Mesendoderm (in vitro differentiated cells): ENCODE measurements around the gene TWF2.

Source experiments
- DNase-seq: peaks from one replicate; pipeline ENCODE4 v3.0.0; 2013
- H2AK5ac ChIP-seq: 2 replicates; pipeline ENCODE4 v1.6.1; 2013; ENCODE audit warnings: low read length, inconsistent platforms
- H2BK120ac ChIP-seq: 2 replicates; pipeline ENCODE4 v1.6.1; 2013; ENCODE audit warnings: low read depth, mild to moderate bottlenecking, low read length, moderate library complexity, mixed read lengths
- H2BK15ac ChIP-seq: replicated peaks from 2 replicates; pipeline ENCODE4 v1.6.1; 2013; ENCODE audit warnings: low read depth, mild to moderate bottlenecking, moderate library complexity
- H2BK5ac ChIP-seq: 2 replicates; pipeline ENCODE4 v1.6.1; 2013; ENCODE audit warnings: low read length, inconsistent platforms
- H3K18ac ChIP-seq: 2 replicates; pipeline ENCODE4 v1.6.1; 2013; ENCODE audit warnings: mild to moderate bottlenecking, low read length, mixed read lengths
- H3K23ac ChIP-seq: one replicate; pipeline ENCODE4 v1.6.1; 2013; ENCODE audit warnings: low read length
- H3K27ac ChIP-seq: 2 replicates; pipeline ENCODE4 v1.5.1; 2013; ENCODE audit warnings: low read depth, mild to moderate bottlenecking, inconsistent platforms, low read length, moderate library complexity
- H3K27me3 ChIP-seq: 2 replicates; pipeline ENCODE4 v1.6.1; 2013; ENCODE audit warnings: low read length, control low read depth, mild to moderate bottlenecking, inconsistent platforms; ENCODE audit not compliant: insufficient read depth, poor library complexity
- H3K36me3 ChIP-seq: 2 replicates; pipeline ENCODE4 v1.6.1; 2013; ENCODE audit warnings: low read length, inconsistent platforms; ENCODE audit not compliant: control insufficient read depth, insufficient read depth
- H3K4ac ChIP-seq: one replicate; pipeline ENCODE4 v1.6.1; 2013; ENCODE audit warnings: low read depth, mild to moderate bottlenecking, low read length, moderate library complexity
- H3K4me1 ChIP-seq: 2 replicates; pipeline ENCODE4 v1.6.1; 2013; ENCODE audit warnings: low read depth, low read length, inconsistent platforms; ENCODE audit not compliant: control insufficient read depth
- H3K4me2 ChIP-seq: 2 replicates; pipeline ENCODE4 v1.6.1; 2013; ENCODE audit warnings: low read length
- H3K4me3 ChIP-seq: 2 replicates; pipeline ENCODE4 v1.5.1; 2013; ENCODE audit warnings: mild to moderate bottlenecking, low read length
- H3K56ac ChIP-seq: one replicate; pipeline ENCODE4 v1.6.1; 2013; ENCODE audit warnings: low read length
- H3K79me1 ChIP-seq: 2 replicates; pipeline ENCODE4 v1.6.1; 2013; ENCODE audit warnings: low read length, inconsistent platforms
- H3K79me2 ChIP-seq: 2 replicates; pipeline ENCODE4 v1.6.1; 2013; ENCODE audit warnings: mild to moderate bottlenecking, low read length; ENCODE audit not compliant: control insufficient read depth, insufficient read depth
- H3K9ac ChIP-seq: 2 replicates; pipeline ENCODE4 v1.6.1; 2013; ENCODE audit warnings: low read length, inconsistent platforms
- H4K5ac ChIP-seq: one replicate; pipeline ENCODE4 v1.6.1; 2013; ENCODE audit warnings: low read length
- H4K8ac ChIP-seq: one replicate; pipeline ENCODE4 v1.6.1; 2013; ENCODE audit warnings: low read depth, mild to moderate bottlenecking, control low read depth, low read length, moderate library complexity
- WGBS: extraction: QIAGEN DNeasy Blood & Tissue Kit; methylation state at CpG from one replicate; pipeline ENCODE4 v1.1.7; 2013; ENCODE audit warnings: low lambda C conversion rate, missing lambda C conversion rate; ENCODE audit not compliant: insufficient coverage; ENCODE audit errors: extremely low coverage; 5-methylcytosine and 5-hydroxymethylcytosine counted together

Gene TWF2

DNA sequence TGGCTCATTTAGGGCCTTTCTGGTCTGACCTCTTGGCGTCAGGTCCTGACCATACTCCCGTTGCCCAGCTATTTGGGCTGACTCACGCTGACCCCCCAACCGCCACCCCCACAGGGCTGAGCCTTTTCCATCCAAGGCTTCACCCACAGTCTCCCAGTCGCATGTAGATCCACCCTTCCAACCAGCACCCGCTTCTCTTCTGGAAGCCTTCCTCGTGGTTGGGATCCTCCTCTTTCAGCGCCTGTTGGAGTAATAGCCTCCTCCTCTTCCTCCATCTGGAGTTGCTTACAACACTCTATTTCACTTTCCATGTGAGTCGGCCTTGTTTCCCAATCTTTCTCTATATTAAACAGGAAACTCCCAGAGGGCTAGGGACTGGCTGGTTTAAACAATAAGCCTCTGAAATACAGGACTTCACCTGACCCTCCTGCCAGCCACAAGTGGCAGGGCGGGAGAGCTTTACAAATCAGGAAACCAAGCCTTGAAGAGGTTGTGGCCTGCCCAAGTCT lies 43.1 kb downstream of the TWF2 start:
- peaks cover 7% of the 10 kb centered on the region for H3K79me1 ChIP-seq
- H3K36me3 ChIP-seq, result no peaks in the 10 kb centered on the region
- no peak overlapping the region for H4K8ac ChIP-seq
- no CpG with 5 or more reads among the region's 10 CpGs for WGBS
- H2BK5ac ChIP-seq, result no peak overlapping the region
- no peak overlapping the region for H3K23ac ChIP-seq
- no peak overlapping the region for H3K9ac ChIP-seq
- no peak for DNase-seq
- H2AK5ac ChIP-seq, result no peak overlapping the region
- no peak overlapping the region for H2BK15ac ChIP-seq
- no peaks in the 10 kb centered on the region for H3K4me1 ChIP-seq
- no peak overlapping the region for H3K4ac ChIP-seq
- H3K4me2 ChIP-seq, result no peak overlapping the region
- H3K4me3 ChIP-seq, result no peak overlapping the region
- no peak overlapping the region for H2BK120ac ChIP-seq
- peaks cover 3% of the 10 kb centered on the region for H3K79me2 ChIP-seq
- no peak overlapping the region for H3K27ac ChIP-seq
- no peaks in the 10 kb centered on the region for H3K27me3 ChIP-seq
- H4K5ac ChIP-seq, result no peak overlapping the region
- no peak overlapping the region for H3K56ac ChIP-seq
- H3K18ac ChIP-seq, result no peak overlapping the region

- no peak overlapping the region for H3K4me3 ChIP-seq
- H2BK15ac ChIP-seq, result no peak overlapping the region
- H2BK5ac ChIP-seq, result no peak overlapping the region
- no peak overlapping the region for H3K23ac ChIP-seq
- no peaks in the 10 kb centered on the region for H3K4me1 ChIP-seq
- H3K79me2 ChIP-seq, result peaks cover 3% of the 10 kb centered on the region
- H3K36me3 ChIP-seq, result no peaks in the 10 kb centered on the region
- H3K9ac ChIP-seq, result no peak overlapping the region
- no peak overlapping the region for H3K56ac ChIP-seq
- no peak overlapping the region for H3K4ac ChIP-seq
- no peak overlapping the region for H3K18ac ChIP-seq
- H2AK5ac ChIP-seq, result no peak overlapping the region
- H4K8ac ChIP-seq, result no peak overlapping the region
- no peak overlapping the region for H4K5ac ChIP-seq
- no peak overlapping the region for H2BK120ac ChIP-seq
- H3K4me2 ChIP-seq, result no peak overlapping the region
- no peak for DNase-seq
- no peaks in the 10 kb centered on the region for H3K27me3 ChIP-seq
- WGBS, result no CpG with 5 or more reads among the region's 3 CpGs
- peaks cover 7% of the 10 kb centered on the region for H3K79me1 ChIP-seq
- no peak overlapping the region for H3K27ac ChIP-seq
Observed at GRCh38 chr3:52195291-52195597, 43.7 kb downstream of the TWF2 start.

DNA sequence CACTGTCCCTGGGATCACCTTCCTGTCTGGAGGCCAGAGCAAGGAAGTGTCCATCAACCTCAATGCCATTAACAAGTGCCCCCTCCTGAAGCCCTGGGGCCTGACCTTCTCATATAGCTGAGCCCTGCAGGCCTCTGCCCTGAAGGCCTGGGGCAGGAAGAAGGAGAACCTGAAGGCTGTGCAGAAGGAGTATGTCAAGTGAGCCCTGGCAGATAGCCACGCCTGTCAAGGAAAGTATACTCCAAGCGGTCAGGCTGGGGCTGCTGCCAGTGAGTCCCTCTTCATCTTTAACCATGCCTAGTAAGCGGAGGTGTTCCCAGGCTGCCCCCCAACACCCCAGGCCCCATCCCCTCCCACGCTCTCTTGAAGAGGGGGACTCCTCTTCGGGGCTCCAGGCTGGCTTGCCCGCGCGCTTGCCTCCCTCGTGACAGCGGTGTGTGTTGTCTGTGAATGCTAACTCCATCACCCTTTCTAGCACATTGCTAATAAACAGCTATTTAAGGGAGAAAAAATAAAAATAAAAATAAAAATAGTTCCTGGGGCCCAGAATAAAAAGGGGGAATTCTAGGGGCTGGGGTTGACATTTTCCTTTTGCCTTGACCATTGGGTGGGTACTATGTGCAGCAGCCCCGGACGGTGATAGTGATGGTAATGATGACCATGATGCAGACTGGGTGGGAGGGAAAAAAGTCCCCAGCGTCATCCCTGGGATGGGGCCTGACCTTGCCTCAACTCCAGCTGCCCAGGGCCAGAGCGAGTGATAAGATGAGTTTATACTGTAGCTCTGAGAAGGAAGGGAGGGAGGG lies 44.3 kb downstream of the TWF2 start:
- Histone ChIP-seq H3K4me3 (no peak overlapping the region), H2BK120ac (no peak overlapping the region), H3K4me2 (no peak overlapping the region), H4K5ac (no peak overlapping the region), H3K79me2 (peaks cover 3% of the 10 kb centered on the region), H4K8ac (no peak overlapping the region), H2BK5ac (no peak overlapping the region), H2AK5ac (no peak overlapping the region), H3K4ac (no peak overlapping the region), H3K27me3 (no peaks in the 10 kb centered on the region), H3K56ac (no peak overlapping the region), H3K4me1 (no peaks in the 10 kb centered on the region), H3K27ac (no peak overlapping the region), H2BK15ac (no peak overlapping the region), H3K36me3 (no peaks in the 10 kb centered on the region), H3K79me1 (peaks cover 7% of the 10 kb centered on the region), H3K9ac (no peak overlapping the region), H3K23ac (no peak overlapping the region), H3K18ac (no peak overlapping the region)
- no peak for DNase-seq
- WGBS, result no CpG with 5 or more reads among the region's 14 CpGs

GRCh38 chr3:52193065-52193464 lies 45.9 kb downstream of the TWF2 start:
- H3K79me2 ChIP-seq, result no peaks in the 10 kb centered on the region
- H3K36me3 ChIP-seq, result no peaks in the 10 kb centered on the region
- no peak overlapping the region for H2BK120ac ChIP-seq
- H3K4me3 ChIP-seq, result no peak overlapping the region
- no peak overlapping the region for H4K5ac ChIP-seq
- no peak overlapping the region for H3K9ac ChIP-seq
- no peak overlapping the region for H2BK15ac ChIP-seq
- H3K18ac ChIP-seq, result no peak overlapping the region
- no peak overlapping the region for H3K27ac ChIP-seq
- H2AK5ac ChIP-seq, result no peak overlapping the region
- no peak overlapping the region for H2BK5ac ChIP-seq
- no peak for DNase-seq
- H3K27me3 ChIP-seq, result no peaks in the 10 kb centered on the region
- no peaks in the 10 kb centered on the region for H3K4me1 ChIP-seq
- no peak overlapping the region for H3K4ac ChIP-seq
- no peak overlapping the region for H3K56ac ChIP-seq
- H3K79me1 ChIP-seq, result no peaks in the 10 kb centered on the region
- H3K4me2 ChIP-seq, result no peak overlapping the region
- no peak overlapping the region for H4K8ac ChIP-seq
- H3K23ac ChIP-seq, result no peak overlapping the region
- WGBS, result no CpG with 5 or more reads among the region's 18 CpGs

DNA sequence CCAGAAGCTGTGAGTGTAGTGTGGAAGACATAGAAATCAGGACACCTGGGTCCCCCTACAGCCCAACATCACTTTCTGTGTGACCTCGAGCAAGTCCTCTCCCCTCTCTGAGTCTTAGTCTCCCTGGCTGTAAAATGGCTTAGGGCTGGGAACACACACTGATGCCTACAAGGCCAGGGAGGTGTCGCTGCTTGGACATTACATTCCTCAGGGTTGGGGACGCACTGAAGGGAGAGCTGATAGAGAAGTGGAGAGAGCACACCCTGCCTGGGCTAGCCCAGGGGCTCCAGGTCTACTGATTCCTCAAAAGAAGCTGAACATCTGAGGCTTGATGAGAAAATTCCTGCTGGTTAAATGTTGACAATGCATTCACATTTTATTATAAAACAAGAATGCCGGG lies 47.3 kb downstream of the TWF2 start:
- no peak overlapping the region for H3K23ac ChIP-seq
- H4K8ac ChIP-seq, result no peak overlapping the region
- no peaks in the 10 kb centered on the region for H3K36me3 ChIP-seq
- DNase-seq, result no peak
- no peak overlapping the region for H2BK15ac ChIP-seq
- H3K4me3 ChIP-seq, result no peak overlapping the region
- H4K5ac ChIP-seq, result no peak overlapping the region
- no peak overlapping the region for H3K18ac ChIP-seq
- no peak overlapping the region for H2AK5ac ChIP-seq
- no peak overlapping the region for H3K9ac ChIP-seq
- H2BK120ac ChIP-seq, result no peak overlapping the region
- H3K79me1 ChIP-seq, result no peaks in the 10 kb centered on the region
- H3K79me2 ChIP-seq, result no peaks in the 10 kb centered on the region
- no peaks in the 10 kb centered on the region for H3K4me1 ChIP-seq
- H3K27ac ChIP-seq, result no peak overlapping the region
- no peak overlapping the region for H2BK5ac ChIP-seq
- H3K56ac ChIP-seq, result no peak overlapping the region
- WGBS, result no CpG with 5 or more reads among the region's 4 CpGs
- H3K4me2 ChIP-seq, result no peak overlapping the region
- no peaks in the 10 kb centered on the region for H3K27me3 ChIP-seq
- no peak overlapping the region for H3K4ac ChIP-seq
